K562 (cell line): ENCODE results near the gene POLR2H.

Experiments
- EGR1 ChIP-seq: fragments of 450-650 bp; conservative IDR thresholded peaks from 2 replicates; pipeline ENCODE4 v1.6.1; 2017; ENCODE audit warnings: mild to moderate bottlenecking
- ZBTB8A ChIP-seq: fragments of 450-650 bp; IDR thresholded peaks from 2 replicates; pipeline ENCODE4 v1.6.1; 2018; ENCODE audit warnings: mild to moderate bottlenecking, moderate library complexity; ENCODE audit not compliant: partially characterized antibody
- TF ChIP-seq, protein P1 (sequence below), 3 experiments: IDR thresholded peaks in 2 of 3; conservative IDR thresholded peaks in 1 of 3; 2 replicates each; pipeline ENCODE4 v1.5.1; 2011 to 2012; ENCODE audit warnings: low read length in 3 of 3, mild to moderate bottlenecking in 3 of 3, control low read depth in 2 of 3, improper control_type of control experiment in 1 of 3, inconsistent platforms in 1 of 3, low read depth in 1 of 3, mixed read lengths in 1 of 3, moderate library complexity in 1 of 3; ENCODE audit not compliant: insufficient read depth in 2 of 3

DNA sequence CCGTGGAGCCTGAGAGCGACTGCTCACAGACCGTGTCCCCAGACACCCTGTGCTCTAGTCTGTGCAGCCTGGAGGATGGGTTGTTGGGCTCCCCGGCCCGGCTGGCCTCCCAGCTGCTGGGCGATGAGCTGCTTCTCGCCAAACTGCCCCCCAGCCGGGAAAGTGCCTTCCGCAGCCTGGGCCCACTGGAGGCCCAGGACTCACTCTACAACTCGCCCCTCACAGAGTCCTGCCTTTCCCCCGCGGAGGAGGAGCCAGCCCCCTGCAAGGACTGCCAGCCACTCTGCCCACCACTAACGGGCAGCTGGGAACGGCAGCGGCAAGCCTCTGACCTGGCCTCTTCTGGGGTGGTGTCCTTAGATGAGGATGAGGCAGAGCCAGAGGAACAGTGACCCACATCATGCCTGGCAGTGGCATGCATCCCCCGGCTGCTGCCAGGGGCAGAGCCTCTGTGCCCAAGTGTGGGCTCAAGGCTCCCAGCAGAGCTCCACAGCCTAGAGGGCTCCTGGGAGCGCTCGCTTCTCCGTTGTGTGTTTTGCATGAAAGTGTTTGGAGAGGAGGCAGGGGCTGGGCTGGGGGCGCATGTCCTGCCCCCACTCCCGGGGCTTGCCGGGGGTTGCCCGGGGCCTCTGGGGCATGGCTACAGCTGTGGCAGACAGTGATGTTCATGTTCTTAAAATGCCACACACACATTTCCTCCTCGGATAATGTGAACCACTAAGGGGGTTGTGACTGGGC, 16.8 kb upstream of the POLR2H start:
- TF ChIP-seq ZBTB8A (no peak), EGR1 (no peak)
- TF ChIP-seq, protein P1, sequence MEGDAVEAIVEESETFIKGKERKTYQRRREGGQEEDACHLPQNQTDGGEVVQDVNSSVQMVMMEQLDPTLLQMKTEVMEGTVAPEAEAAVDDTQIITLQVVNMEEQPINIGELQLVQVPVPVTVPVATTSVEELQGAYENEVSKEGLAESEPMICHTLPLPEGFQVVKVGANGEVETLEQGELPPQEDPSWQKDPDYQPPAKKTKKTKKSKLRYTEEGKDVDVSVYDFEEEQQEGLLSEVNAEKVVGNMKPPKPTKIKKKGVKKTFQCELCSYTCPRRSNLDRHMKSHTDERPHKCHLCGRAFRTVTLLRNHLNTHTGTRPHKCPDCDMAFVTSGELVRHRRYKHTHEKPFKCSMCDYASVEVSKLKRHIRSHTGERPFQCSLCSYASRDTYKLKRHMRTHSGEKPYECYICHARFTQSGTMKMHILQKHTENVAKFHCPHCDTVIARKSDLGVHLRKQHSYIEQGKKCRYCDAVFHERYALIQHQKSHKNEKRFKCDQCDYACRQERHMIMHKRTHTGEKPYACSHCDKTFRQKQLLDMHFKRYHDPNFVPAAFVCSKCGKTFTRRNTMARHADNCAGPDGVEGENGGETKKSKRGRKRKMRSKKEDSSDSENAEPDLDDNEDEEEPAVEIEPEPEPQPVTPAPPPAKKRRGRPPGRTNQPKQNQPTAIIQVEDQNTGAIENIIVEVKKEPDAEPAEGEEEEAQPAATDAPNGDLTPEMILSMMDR (IDR thresholded peaks at IDR 0.05 in 2 of 3, conservative IDR thresholded peaks at IDR 0.05 in 1 of 3; ENCODE audit: insufficient read depth in 2 of 3, low read depth in 1 of 3, low read length in 3 of 3) = no peak
